SKM-1 (cell line): ENCODE data around the gene FYN.
A peak's percentile ranks its signal among the peaks of the same experiment; 100 is the strongest.
"Not testable (repeated sequence)": the region's sequence is repeated elsewhere in the genome, so short reads cannot be mapped to it uniquely, and the experiment has no call there.

Experiments used
- DNase-seq: peaks from one replicate; lab custom pipeline; 2025; ENCODE audit not compliant: unreplicated experiment; lab: John Stamatoyannopoulos, UW

FYN gene

DNA sequence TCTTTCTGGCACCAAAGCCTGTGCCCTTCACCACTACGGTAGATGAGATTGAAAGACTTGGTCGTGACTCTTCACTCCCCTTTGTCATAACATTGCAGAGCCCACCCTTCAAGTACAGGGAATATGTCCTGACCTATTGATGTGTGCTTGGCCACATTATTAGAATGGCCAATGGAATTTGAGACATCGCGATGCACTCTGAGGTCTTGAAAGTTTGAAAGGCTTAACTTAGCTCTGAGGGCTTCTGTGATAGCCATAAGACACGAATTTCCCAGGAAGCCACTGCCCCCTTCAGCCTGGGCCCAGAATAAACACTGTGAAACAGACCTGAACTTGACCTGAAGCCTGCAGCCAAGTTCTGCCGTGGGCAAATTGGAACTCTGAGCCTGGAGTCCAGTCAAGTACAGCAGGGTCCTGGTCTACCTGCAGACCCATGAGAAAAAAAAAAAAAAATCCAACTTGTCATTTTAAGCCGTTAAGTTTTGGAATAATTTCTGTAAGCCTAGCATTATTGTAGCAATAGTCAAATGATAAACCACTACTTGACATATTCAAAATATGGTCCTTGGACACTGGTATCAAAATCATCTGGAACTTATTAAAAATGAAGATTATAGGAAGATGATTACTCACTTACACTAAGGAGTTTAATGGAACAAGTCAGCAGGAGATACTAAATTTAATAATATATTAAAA is 230.6 kb downstream of the FYN start:
- DNase-seq = peak; percentile 39

GRCh38 chr6:111639266-111639665 is 234.0 kb downstream of the FYN start:
- DNase-seq = no peak

- not testable (repeated sequence) for DNase-seq
These were observed 238.3 kb downstream of the FYN start for GRCh38 chr6:111634981-111635380.

DNA sequence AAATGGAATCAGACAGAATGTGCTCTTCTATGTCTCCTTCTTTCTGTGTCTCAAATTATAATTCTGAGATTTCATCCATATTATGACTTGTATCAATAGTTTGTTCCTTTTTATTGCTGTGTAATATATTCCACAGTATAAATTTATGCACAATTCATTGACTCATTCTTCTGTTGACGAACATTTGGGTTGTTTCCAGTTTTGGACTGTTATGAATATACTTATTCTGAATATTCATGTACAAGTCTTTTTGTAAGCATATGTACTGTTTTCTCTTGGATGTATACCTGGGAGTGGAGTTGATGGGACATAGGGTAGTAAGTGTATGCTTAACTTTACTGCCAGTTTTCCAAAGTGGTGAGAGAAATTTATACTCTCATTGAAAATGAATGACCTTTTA is 239.4 kb downstream of the FYN start:
- DNase-seq = no peak

GRCh38 chr6:111632468-111633247 is 240.6 kb downstream of the FYN start:
- no peak for DNase-seq

- DNase-seq = no peak
These were observed 241.3 kb downstream of the FYN start for GRCh38 chr6:111631903-111632460.

GRCh38 chr6:111631018-111631417 is 242.2 kb downstream of the FYN start:
- DNase-seq = no peak

- no peak for DNase-seq
These were observed 245.0 kb downstream of the FYN start for GRCh38 chr6:111628142-111628850.

GRCh38 chr6:111626441-111626840 is 246.8 kb downstream of the FYN start:
- DNase-seq = no peak

- no peak for DNase-seq
These were observed 247.5 kb downstream of the FYN start for GRCh38 chr6:111625461-111626391.

- DNase-seq = no peak
These were observed 248.2 kb downstream of the FYN start for GRCh38 chr6:111625099-111625416.

DNA sequence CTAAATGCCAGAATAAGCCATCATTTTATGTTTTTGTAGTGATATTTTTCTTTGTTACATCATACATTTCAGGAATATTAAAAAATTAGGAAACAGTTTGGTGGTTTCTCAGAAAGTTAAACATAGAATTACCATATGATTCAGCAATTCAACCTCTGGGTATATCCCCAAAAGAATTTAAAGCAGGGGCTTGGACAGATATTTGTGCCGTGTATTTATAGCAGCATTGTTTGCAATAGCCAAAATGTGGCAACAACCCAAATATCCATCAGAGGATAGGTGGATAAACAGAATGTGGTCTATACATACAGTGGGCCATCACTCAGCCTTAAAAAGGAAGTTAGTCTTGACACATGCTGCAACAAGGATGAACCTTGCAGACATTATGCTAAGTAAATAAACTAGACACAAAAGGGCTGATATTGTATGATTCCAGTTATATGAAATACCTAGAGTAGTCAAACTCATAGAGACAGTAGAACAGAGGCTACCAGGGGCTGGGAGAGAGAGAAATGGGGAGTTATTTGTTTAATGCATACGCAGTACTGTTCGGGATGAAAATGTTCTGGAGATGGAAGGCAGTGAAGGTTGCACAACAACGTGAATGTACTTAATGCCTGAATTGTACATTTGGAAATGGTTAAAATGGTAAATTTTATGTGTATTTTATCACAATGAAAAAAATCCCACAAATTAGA is 248.7 kb downstream of the FYN start:
- DNase-seq = no peak

GRCh38 chr6:111623046-111623718 is 250.1 kb downstream of the FYN start:
- DNase-seq = no peak

GRCh38 chr6:111620169-111620568 is 253.1 kb downstream of the FYN start:
- no peak for DNase-seq

DNA sequence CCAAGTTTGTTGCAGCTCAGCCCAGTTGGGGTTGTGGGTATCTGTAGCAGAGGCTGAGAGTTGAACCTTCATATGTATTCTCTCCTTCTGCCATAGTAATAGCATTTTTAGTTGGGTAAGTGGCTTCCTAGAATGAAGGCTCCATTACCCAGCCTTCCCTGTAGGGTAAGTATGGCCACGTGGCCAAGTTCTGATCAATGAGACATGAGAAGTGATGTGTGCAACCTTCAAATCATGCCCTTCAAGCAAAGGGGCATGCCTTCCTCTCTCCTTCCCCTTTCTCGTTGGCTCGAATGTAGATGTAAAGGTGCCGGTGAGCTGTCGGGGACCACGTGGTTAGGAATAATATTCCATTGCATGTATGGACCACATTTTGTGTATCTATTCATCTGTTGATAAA is 254.8 kb downstream of the FYN start:
- no peak for DNase-seq

DNA sequence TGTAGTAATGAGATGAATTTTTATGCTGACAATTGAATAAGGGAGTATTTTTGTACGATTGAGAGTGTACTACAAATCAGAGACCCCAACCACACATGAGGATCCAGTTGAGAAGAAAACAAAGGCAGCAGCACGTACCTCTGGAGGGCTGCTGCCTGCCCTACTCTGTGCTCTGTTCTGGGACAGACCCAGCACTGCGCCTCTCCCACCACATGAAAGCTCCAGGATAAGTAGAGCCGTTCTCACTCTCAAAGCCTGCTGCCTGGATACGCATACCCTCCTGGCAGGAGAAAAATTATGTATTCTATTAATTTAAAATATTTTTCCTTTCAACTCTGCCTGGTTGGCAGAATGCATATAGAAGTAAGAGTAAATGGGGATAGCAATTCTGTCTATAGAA is 256.1 kb downstream of the FYN start:
- no peak for DNase-seq

DNA sequence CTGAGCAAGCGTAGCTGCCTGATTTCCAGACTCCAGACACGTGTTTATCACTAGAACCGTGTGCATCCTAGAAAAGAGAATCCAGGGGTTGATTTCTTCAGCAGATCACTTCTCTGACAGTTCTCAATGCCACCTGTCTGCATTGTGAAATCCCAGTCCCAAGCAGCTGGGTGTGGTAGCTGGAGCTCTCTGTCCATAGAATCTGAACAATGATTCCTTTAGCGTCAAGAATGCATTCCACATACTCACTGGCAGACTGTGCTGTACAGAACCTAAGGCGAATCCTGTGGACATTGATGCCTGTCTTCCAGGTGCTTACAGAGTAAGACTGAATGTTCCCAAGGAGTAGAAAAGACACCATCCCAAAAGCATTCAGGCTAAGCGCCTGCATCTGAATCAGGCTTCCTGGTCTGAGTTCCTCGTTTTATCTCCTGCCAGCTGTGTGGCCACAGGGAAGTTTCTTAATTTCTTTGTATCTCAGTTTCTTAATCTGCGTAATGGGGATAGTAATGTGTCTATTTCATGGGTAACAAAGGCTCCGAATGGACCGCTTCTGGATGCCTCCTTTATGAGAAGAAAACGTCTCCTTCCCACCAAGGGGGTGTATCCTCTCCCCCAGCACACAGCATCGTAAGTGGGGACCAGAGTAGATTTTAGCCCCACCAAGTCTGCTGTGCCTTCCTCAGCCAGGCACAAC is 257.2 kb downstream of the FYN start:
- no peak for DNase-seq

DNA sequence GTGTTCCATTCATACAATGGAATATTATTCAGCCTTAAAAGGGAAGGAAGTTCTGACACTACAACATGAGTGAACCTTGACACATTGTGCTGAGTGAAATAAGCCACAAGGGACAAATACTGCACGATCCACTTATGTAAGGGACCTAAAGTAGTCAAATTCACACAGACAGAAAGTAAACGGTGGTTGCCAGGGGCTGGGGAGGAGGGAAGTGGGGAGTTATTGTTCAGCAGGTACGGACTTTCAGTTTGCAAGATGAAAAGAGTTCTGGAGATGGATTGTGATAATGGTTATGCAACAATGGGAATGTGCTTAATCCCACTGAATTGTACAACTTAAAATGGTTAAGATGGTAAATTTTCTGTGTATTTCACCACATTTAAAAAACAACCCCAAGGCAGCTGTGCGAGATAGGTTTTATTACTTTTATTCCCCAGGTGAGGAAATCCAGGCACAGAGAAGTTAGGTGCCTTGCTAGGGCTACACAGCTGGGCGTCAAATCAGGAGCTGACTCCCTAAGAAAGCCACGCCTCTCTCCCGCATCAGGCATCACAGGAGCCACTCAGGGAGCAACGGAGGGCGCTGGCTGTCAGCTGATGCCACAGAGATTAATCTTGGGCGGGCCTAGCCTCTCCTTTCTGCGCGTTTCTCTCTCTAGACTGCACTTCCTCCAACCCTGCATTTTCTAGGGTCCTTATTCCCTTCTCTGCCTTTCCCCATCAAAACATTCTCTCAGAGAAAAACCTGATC is 258.2 kb downstream of the FYN start:
- no peak for DNase-seq
